HepG2 (cell line): ENCODE results near the gene CTDP1.

Source experiments
- CTCF ChIP-seq: sonication (generic); formaldehyde crosslinking; IDR thresholded peaks from 2 replicates; pipeline ENCODE4 v1.5.0; 2020; ENCODE audit warnings: mild to moderate bottlenecking, missing genetic modification reagents, moderate library complexity
- GTF2F1 ChIP-seq: fragments of 150-350 bp; IDR thresholded peaks from 2 replicates; pipeline ENCODE4 v1.6.1; 2014; ENCODE audit warnings: low read length
- HNRNPUL1 ChIP-seq: fragments of 200-400 bp; formaldehyde crosslinking; IDR thresholded peaks from 2 replicates; pipeline ENCODE4 v1.6.1; 2017; ENCODE audit warnings: low read depth, mild to moderate bottlenecking, low read length, moderate library complexity
- KDM1A ChIP-seq: IDR thresholded peaks from 2 replicates; pipeline ENCODE4 v1.6.1; 2016; ENCODE audit warnings: missing compliant biosample characterization
- PATZ1 ChIP-seq: sonication (generic); formaldehyde crosslinking; IDR thresholded peaks from 2 replicates; pipeline ENCODE4 v1.4.0; 2020; ENCODE audit warnings: missing genetic modification reagents
- POLR2A ChIP-seq, 2 experiments: IDR thresholded peaks; 2 replicates each; pipeline ENCODE4 v1.6.1; 2011; ENCODE audit warnings: low read depth in 2 of 2, low read length in 2 of 2, mild to moderate bottlenecking in 1 of 2, moderate library complexity in 1 of 2; ENCODE audit not compliant: insufficient read depth in 1 of 2
- PRMT3 ChIP-seq: sonication (generic); formaldehyde crosslinking; IDR thresholded peaks from 2 replicates; pipeline ENCODE4 v1.8.1; 2022; ENCODE audit warnings: low read depth, mild to moderate bottlenecking, moderate library complexity, missing genetic modification reagents, borderline replicate concordance
- SIX4 ChIP-seq: sonication (generic); formaldehyde crosslinking; IDR thresholded peaks from 2 replicates; pipeline ENCODE4 v1.4.0; 2020; ENCODE audit warnings: missing genetic modification reagents
- SMC3 ChIP-seq: IDR thresholded peaks from 2 replicates; pipeline ENCODE4 v1.6.1; 2011; ENCODE audit warnings: low read length, improper control_type of control experiment
- U2AF1 ChIP-seq: fragments of 200-400 bp; formaldehyde crosslinking; optimal IDR thresholded peaks from 2 replicates; pipeline ENCODE3; 2017; ENCODE audit warnings: mild to moderate bottlenecking, low read depth, low read length
- ZFP1 ChIP-seq: IDR thresholded peaks from 2 replicates; pipeline ENCODE4 v1.6.1; 2016
- ZFP41 ChIP-seq: sonication (generic); formaldehyde crosslinking; IDR thresholded peaks from 2 replicates; pipeline ENCODE4 v1.4.0; 2020; ENCODE audit warnings: mild to moderate bottlenecking, missing genetic modification reagents, borderline replicate concordance
- ZNF609 ChIP-seq: sonication (generic); formaldehyde crosslinking; IDR thresholded peaks from 2 replicates; pipeline ENCODE4 v1.4.0; 2020; ENCODE audit warnings: mild to moderate bottlenecking, missing genetic modification reagents, borderline replicate concordance
- ZUFSP ChIP-seq: sonication (generic); formaldehyde crosslinking; IDR thresholded peaks from 2 replicates; pipeline ENCODE4 v1.9.0; 2021; ENCODE audit warnings: missing genetic modification reagents, mild to moderate bottlenecking, borderline replicate concordance

GRCh38 chr18:79788734-79789085 is 109.1 kb downstream of the CTDP1 start:
- TF ChIP-seq KDM1A (CRISPR knock-in tag) (no peak), HNRNPUL1 (no peak), CTCF (CRISPR knock-in tag) (no peak), ZNF609 (CRISPR knock-in tag) (no peak), POLR2A (IDR thresholded peaks at IDR 0.05; ENCODE audit: insufficient read depth in 1 of 2, low read depth in 2 of 2, low read length in 2 of 2) (no peak), ZFP1 (CRISPR knock-in tag) (no peak), U2AF1 (no peak), GTF2F1 (no peak), ZUFSP (CRISPR knock-in tag) (no peak), PRMT3 (CRISPR knock-in tag) (no peak), PATZ1 (CRISPR knock-in tag) (no peak), SMC3 (no peak), ZFP41 (no peak), SIX4 (CRISPR knock-in tag) (no peak)
